GM10248 (cell line): ENCODE results near the gene TM7SF2.

Source experiments
- CTCF ChIA-PET: fragments of 300-600 bp; sonication (Branson Sonifier 250); formaldehyde crosslinking; extraction: SDS; loops from one replicate; lab custom pipeline; 2021; ENCODE audit warnings: antibody characterized with exemption; lab: Yijun Ruan, JAX
- POLR2A ChIA-PET: fragments of 350-650 bp; sonication (Branson Sonifier 250); formaldehyde crosslinking; extraction: SDS; loops from one replicate; lab custom pipeline; 2020; ENCODE audit warnings: antibody characterized with exemption; lab: Yijun Ruan, JAX
- DNase-seq: peaks from one replicate; pipeline ENCODE4 v3.0.0; 2012; ENCODE audit errors: extremely low spot score
- CTCF ChIP-seq: IDR thresholded peaks from 2 replicates; pipeline ENCODE4 v1.5.1; 2012; ENCODE audit warnings: mild to moderate bottlenecking, low read depth; ENCODE audit errors: extremely low read depth, missing control alignments, control extremely low read depth

Gene TM7SF2

GRCh38 chr11:65085446-65085845 is 26.2 kb upstream of the TM7SF2 start:
- no peak for DNase-seq
- ChIA-PET POLR2A (interaction anchor here (0.7 to 1.8 kb wide), 2 partner anchors 9 to 10 kb away, joined by 3 to 5 read pairs; no protein-coding TSS in a partner anchor), CTCF (interaction anchor here (0.7 to 2.5 kb wide), 6 partner anchors 8 to 71 kb away, joined by 3 to 18 read pairs (median 4); partner anchors contain the start of genes ARL2, TM7SF2 and ZNHIT2)
- TF ChIP-seq CTCF = no peak

- CTCF ChIA-PET = interaction anchor here (2.5 kb wide), 1 partner anchor 25 kb away, joined by 18 read pairs; the partner anchor contains the start of gene TM7SF2
- no peak for DNase-seq
- no peak for TF ChIP-seq CTCF
- POLR2A ChIA-PET = no interaction called here
Observed at GRCh38 chr11:65086809-65087208, 24.9 kb upstream of the TM7SF2 start.

- TF ChIP-seq CTCF = no peak
- CTCF ChIA-PET = interaction anchor here (2.5 kb wide), 1 partner anchor 24 kb away, joined by 18 read pairs; the partner anchor contains the start of gene TM7SF2
- POLR2A ChIA-PET = no interaction called here
- no peak for DNase-seq
Observed at GRCh38 chr11:65087216-65087615, 24.5 kb upstream of the TM7SF2 start.

- no peak for DNase-seq
- ChIA-PET POLR2A (no interaction called here), CTCF (interaction anchor here (3.8 kb wide), 1 partner anchor 23 kb away, joined by 22 read pairs; the partner anchor contains the start of gene TM7SF2)
- TF ChIP-seq CTCF = no peak
Observed at GRCh38 chr11:65087827-65088226, 23.8 kb upstream of the TM7SF2 start.

- CTCF ChIA-PET = interaction anchor here (0.9 to 3.8 kb wide), 3 partner anchors 21 to 76 kb away, joined by 4 to 22 read pairs (median 4); partner anchors contain the start of genes ARL2, TM7SF2 and ZNHIT2
- POLR2A ChIA-PET = no interaction called here
- no peak for DNase-seq
Observed at GRCh38 chr11:65089621-65090020, 22.1 kb upstream of the TM7SF2 start.

GRCh38 chr11:65090628-65091027 is 21.0 kb upstream of the TM7SF2 start:
- TF ChIP-seq CTCF = no peak
- CTCF ChIA-PET = interaction anchor here (1.2 to 3.8 kb wide), 3 partner anchors 12 to 20 kb away, joined by 3 to 22 read pairs (median 4); partner anchors contain the start of gene TM7SF2
- POLR2A ChIA-PET = interaction anchor here (0.6 kb wide), 1 partner anchor 175 kb away, joined by 3 read pairs; no protein-coding TSS in a partner anchor
- no peak for DNase-seq

More at GRCh38 chr11:65089621-65090020, 22.1 kb upstream of the TM7SF2 start:
- TF ChIP-seq CTCF = no peak
